Measurements from ENCODE around the gene CNTN4. TPM values are rescaled to one million over a fixed set of nuclear protein-coding genes. Genes with fewer than 3 reads are reported as not detected.
A peak's percentile ranks its signal among the peaks of the same experiment; 100 is the strongest.

CNTN4 gene
- polyA plus RNA-seq, 1 donor from 2014 or later = not detected

DNA sequence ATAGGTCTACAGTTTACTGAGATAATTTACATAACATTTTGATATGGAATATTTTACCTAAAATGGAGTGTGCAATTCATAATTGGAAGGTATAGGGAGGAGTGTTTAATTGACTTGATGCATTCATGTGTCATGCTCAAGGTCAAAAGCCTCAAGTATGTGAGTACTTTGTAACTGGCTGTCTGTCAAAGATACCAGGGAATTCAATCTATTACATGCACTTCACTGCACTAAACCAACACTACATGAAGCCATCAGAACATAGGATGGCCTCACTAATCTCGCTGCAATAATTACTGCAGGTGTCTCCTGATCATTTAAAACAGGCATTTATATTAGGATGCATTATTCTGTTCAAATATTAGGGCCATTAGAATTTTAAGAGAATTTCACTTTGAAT is 367.2 kb downstream of the CNTN4 start:
- H3K4me3 Mint-ChIP-seq = no peak overlapping the region
- no peak overlapping the region for H3K27ac Mint-ChIP-seq
- H3K9me3 Mint-ChIP-seq = peaks cover 0 to 4% (median 3%) of the 10 kb centered on the region in 3 donors
- no peaks in the 10 kb centered on the region for H3K36me3 Mint-ChIP-seq
- H3K27me3 Mint-ChIP-seq = no peaks in the 10 kb centered on the region
- H3K4me1 Mint-ChIP-seq = no peaks in the 10 kb centered on the region

DNA sequence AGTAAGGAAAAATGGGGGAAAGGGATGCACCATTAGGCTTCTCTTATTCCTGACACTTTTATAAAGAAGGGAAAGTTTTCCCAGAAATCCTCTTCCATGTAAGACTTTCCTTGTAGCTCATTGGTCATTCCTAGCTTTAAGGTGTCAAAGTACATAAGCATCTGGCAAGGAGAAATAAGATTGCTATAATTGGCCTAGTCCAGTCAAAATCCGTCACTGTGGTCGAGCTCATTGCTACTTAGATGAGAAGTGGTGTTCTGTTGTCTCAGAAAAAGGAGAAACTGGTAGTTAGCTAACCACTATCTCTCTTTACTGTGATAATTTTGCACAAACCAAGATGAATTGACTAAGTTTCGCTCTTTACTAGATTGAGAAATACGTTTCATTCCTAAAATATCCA is 370.1 kb downstream of the CNTN4 start:
- peaks cover 0 to 4% (median 3%) of the 10 kb centered on the region in 3 donors for H3K9me3 Mint-ChIP-seq
- H3K4me3 Mint-ChIP-seq = no peak overlapping the region
- H3K27me3 Mint-ChIP-seq = no peaks in the 10 kb centered on the region
- no peaks in the 10 kb centered on the region for H3K36me3 Mint-ChIP-seq
- no peaks in the 10 kb centered on the region for H3K4me1 Mint-ChIP-seq
- H3K27ac Mint-ChIP-seq = no peak overlapping the region

DNA sequence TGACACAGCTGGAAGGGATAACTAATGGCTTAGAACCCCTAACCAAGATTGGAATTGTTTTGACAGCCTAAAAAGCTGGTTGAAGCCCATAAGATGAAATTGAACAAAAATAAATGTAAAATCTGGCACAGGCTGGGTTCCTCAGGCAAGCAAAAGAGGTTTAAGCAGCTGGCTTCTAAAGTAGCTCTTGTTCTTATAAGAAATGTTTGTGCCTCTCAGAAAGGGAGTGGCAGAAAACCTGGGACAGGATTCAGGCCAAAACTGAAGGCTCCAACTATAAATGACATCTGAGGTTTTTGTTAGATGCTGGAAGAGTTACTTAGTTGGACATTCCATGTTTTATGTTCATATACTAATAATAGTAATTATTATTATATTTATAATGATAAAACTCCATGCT is 378.3 kb downstream of the CNTN4 start:
- Mint-ChIP-seq H3K4me1 (no peaks in the 10 kb centered on the region), H3K27ac (no peak overlapping the region)

DNA sequence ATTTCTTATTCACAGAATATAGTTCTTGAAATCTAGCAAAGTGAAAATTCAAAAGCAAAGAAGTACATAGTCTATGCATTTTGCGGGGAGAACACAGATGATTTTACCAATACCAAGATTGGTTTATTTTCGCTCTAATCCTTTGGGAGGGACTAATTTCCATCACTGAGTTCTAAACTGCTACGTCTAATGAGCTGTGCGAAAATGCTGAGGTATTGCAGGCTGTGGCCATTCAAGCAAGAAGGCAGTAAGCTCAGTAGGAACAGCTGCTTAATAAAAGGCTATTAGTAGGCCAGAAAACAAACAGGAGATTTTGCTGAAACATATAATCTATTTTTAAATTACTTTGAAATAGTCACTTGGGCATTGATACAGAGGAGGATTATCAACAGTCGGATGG is 379.0 kb downstream of the CNTN4 start:
- Mint-ChIP-seq H3K27ac (peak overlapping the region in 1 of 3 donors; percentile 40), H3K4me3 (no peak overlapping the region), H3K36me3 (no peaks in the 10 kb centered on the region), H3K9me3 (peaks cover 0 to 3% (median 2%) of the 10 kb centered on the region in 3 donors), H3K27me3 (peaks cover 2% of the 10 kb centered on the region), H3K4me1 (no peaks in the 10 kb centered on the region)

More for the DNA sequence above, 378.3 kb downstream of the CNTN4 start:
- Mint-ChIP-seq H3K9me3 (peaks cover 0 to 3% (median 2%) of the 10 kb centered on the region in 3 donors), H3K36me3 (no peaks in the 10 kb centered on the region), H3K4me3 (no peak overlapping the region), H3K27me3 (peaks cover 2% of the 10 kb centered on the region)

DNA sequence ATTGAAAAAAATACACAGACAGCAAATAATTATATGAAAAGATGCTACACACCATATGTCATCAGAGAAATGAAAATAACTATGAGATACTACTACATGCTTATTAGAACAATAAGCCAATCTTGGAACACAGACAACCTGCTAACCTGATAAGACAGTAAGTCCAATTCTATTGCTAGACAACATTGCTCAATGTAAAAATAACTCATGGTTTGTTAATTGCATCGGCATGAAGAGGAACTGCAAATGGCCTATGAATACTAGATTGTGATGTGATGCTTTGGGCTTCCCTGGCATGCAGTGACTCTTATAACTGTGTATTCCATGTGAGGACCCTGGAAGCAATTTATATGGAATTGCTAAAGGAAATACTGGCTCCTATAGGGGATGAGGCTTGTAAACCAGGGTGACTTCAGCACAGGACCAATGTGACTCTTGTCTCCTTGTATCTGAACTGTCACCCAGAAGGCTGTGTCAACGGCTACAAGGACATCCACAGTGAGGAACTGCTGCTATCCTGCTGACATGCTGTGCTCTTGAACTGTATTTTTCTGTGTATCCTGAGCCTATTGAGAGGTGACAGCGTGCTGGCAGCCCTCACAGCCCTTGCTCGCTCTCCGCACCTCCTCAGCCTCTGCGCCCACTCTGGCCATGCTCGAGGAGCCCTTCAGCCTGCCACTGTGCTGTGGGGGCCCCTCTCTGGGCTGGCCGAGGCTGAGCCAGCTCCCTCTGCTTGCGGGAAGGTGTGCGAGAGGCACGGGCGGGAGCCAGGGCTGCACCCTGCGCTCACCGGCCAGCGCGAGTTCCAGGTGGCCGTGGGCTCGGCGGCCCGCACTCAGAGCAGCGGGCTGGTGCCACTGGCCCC is 385.7 kb downstream of the CNTN4 start:
- Mint-ChIP-seq H3K27me3 (peaks cover 1% of the 10 kb centered on the region), H3K9me3 (peaks cover 3 to 4% (median 4%) of the 10 kb centered on the region in 3 donors), H3K27ac (no peak overlapping the region), H3K36me3 (no peaks in the 10 kb centered on the region), H3K4me1 (no peaks in the 10 kb centered on the region), H3K4me3 (no peak overlapping the region)

DNA sequence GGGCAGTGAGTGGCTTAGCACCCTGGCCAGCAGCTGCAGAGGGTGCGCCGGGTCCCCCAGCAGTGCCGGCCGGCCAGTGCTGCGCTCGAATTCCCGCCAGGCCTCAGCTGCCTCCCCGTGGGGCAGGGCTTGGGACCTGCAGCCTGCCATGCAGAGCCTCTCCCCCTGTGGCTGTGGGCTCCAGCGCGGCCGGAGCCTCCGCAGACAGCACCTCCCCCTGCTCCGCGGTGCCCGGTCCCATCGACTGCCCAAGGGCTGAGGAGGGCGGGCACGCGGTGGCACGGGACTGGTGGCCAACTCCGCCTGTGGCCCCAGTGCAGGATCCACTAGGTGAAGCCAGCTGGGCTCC is 386.3 kb downstream of the CNTN4 start:
- no peaks in the 10 kb centered on the region for H3K4me1 Mint-ChIP-seq

DNA sequence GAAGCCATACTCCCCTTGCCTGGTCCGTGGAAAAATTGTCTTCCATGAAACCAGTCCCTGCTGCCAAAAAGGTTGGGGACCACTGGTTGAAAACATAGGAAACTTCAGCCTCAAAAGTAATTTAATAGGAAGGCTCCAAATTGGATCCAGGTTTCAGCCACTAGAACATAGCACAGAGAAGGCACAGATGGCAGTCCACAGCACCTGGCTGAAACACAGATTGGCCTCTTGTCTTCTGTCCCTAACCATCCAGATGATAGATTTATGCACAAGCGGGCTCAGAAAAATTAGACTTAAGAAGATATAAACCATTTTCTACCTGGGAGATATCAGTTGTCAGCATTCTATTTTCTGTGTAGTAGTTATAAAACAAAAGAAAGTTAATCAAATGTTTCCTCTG is 397.1 kb downstream of the CNTN4 start:
- Mint-ChIP-seq H3K4me1 (no peaks in the 10 kb centered on the region), H3K27me3 (no peaks in the 10 kb centered on the region)

More for the DNA sequence above, 386.3 kb downstream of the CNTN4 start:
- H3K4me3 Mint-ChIP-seq = no peak overlapping the region
- H3K27me3 Mint-ChIP-seq = peaks cover 1% of the 10 kb centered on the region
- H3K9me3 Mint-ChIP-seq = peaks cover 3 to 4% (median 4%) of the 10 kb centered on the region in 3 donors
- no peaks in the 10 kb centered on the region for H3K36me3 Mint-ChIP-seq
- no peak overlapping the region for H3K27ac Mint-ChIP-seq

DNA sequence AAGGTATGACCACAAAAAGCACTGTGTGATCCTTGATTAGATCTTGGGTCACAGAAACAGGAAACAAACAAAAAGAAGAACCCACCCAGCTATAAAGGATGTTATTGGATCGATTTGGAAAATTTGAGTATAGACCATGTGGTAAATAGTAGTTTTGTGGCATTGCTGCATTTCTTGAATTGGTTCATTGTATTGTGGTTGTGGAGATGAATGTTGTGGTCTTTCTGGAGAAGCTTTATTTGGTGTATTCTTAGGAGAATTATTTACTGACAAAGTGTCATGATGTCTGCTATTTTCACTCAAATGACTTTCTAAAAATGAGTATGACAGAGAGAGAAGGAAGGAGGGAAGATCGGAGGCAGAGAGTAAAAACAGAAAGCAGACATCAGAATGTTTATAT is 406.2 kb downstream of the CNTN4 start:
- Mint-ChIP-seq H3K27me3 (peaks cover 3% of the 10 kb centered on the region), H3K27ac (no peak overlapping the region), H3K36me3 (no peaks in the 10 kb centered on the region), H3K4me1 (no peaks in the 10 kb centered on the region), H3K9me3 (peaks cover 0 to 4% (median 2%) of the 10 kb centered on the region in 3 donors), H3K4me3 (no peak overlapping the region)

More for the DNA sequence above, 397.1 kb downstream of the CNTN4 start:
- Mint-ChIP-seq H3K27ac (no peak overlapping the region), H3K4me3 (no peak overlapping the region), H3K36me3 (no peaks in the 10 kb centered on the region), H3K9me3 (no peaks in the 10 kb centered on the region)

DNA sequence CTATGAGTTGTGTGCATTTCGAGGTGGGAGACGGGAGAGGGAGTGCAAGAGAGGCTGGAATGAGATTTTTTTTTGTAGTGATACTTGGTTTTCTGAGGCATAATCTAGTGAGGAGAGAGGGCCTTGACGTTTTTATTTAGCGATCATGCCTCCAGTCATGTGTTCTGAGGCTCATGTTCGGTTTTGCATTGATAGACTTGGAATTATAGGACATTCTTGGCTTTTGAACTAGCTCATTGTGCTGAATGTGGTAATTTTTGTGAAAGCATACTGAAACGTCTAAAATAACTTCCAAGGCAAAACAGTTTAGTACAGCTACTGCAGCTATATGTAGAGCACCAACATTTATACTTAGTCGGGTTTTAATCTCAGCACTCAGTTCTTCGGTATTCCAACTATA is 408.1 kb downstream of the CNTN4 start:
- Mint-ChIP-seq H3K27me3 (peaks cover 3% of the 10 kb centered on the region), H3K4me3 (no peak overlapping the region), H3K9me3 (peaks cover 0 to 4% (median 2%) of the 10 kb centered on the region in 3 donors), H3K27ac (no peak overlapping the region), H3K36me3 (no peaks in the 10 kb centered on the region), H3K4me1 (no peaks in the 10 kb centered on the region)

DNA sequence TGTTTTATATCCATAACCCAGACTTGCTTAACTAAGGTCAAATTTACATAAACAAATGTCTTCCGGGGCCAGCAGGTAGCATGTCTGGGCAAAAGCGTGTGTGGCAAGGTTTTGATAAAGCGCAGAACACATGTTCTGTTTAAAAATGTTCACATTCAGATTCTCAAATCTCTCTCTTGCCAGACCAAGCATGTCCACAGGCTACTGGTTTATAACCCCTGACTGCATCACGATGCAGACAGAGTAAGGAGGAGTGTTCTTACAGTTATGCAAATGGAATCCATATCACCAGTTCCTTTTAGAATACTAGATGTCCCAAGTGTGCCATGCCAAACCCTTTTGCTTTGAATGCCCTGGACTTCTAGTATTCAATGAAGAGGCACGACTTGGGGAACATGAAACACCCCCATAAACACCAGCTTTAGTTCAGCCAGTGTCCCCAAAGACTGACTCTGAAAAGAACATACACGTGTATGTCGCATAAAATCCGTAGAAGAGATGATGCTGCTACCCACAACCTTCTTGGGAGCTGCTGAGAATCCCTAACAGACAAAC is 412.0 kb downstream of the CNTN4 start:
- H3K27me3 Mint-ChIP-seq = peaks cover 2% of the 10 kb centered on the region
- no peaks in the 10 kb centered on the region for H3K4me1 Mint-ChIP-seq
- no peak overlapping the region for H3K4me3 Mint-ChIP-seq
- H3K36me3 Mint-ChIP-seq = no peaks in the 10 kb centered on the region
- H3K9me3 Mint-ChIP-seq = peaks cover 0 to 4% (median 1%) of the 10 kb centered on the region in 3 donors
- no peak overlapping the region for H3K27ac Mint-ChIP-seq

DNA sequence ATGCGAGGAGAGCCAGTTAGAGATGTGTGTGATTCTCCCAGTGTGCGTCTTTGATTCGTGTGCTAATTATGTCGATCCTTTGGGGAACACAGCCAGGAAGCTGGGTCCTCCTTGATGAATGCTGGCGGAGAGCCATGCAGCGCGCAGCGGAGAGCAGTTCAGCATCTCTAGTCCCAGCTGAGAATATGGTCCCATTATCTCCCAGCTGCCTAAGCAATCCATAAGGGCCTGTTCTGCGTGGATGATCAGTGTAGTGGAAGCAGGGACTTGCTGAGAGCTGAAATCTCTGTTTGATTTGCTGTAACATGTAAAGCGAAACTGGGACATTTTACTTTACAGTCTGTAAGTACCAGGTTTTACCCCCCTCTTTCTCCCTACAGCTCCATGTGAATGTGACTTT is 412.7 kb downstream of the CNTN4 start:
- Mint-ChIP-seq H3K4me3 (no peak overlapping the region), H3K36me3 (no peaks in the 10 kb centered on the region), H3K4me1 (no peaks in the 10 kb centered on the region), H3K9me3 (peaks cover 0 to 4% (median 1%) of the 10 kb centered on the region in 3 donors), H3K27me3 (peaks cover 2% of the 10 kb centered on the region), H3K27ac (no peak overlapping the region)

DNA sequence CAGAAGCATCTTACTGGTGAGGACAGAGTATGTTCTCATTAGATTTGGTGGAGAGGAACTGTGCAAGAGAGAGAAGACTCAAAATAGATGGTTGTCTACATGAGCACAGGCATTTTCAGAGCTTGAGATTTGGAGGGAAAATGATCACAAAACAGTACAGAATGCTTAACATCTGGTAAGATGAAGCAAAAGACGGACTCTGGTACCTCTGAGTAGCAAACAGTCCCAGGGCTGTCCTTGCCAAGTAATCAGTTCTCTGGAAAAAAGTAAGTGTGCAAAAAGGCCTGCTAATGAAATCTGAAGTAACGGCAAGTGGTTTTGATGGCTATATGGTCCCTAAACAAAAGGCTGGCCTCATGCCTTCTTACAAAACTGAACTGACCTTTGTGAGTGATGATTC is 414.2 kb downstream of the CNTN4 start:
- no peaks in the 10 kb centered on the region for H3K4me1 Mint-ChIP-seq
- peaks cover 0 to 1% (median 0%) of the 10 kb centered on the region in 3 donors for H3K9me3 Mint-ChIP-seq
- H3K36me3 Mint-ChIP-seq = no peaks in the 10 kb centered on the region
- no peak overlapping the region for H3K27ac Mint-ChIP-seq
- no peaks in the 10 kb centered on the region for H3K27me3 Mint-ChIP-seq
- no peak overlapping the region for H3K4me3 Mint-ChIP-seq

DNA sequence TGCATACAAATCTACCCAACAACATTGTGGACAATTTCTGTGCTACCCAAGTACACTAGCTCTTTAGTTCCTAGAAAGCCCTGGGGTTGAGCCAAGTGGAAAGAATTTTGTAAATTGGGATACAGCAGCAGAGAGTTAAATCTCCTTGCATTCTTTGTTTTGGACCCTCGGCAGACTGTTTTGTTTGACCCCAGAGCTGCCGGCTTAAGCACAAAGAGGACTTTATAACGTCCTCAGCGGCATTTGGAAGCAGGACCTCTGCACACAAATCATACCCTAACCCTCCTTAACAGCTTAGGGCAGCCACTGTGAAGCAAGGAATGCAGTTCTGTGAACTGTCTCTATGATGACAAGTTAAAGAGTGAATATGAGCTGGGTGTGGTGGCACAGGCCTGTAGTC is 415.3 kb downstream of the CNTN4 start:
- no peak overlapping the region for H3K27ac Mint-ChIP-seq
- H3K9me3 Mint-ChIP-seq = peaks cover 0 to 1% (median 0%) of the 10 kb centered on the region in 3 donors
- no peaks in the 10 kb centered on the region for H3K4me1 Mint-ChIP-seq
- no peak overlapping the region for H3K4me3 Mint-ChIP-seq
- no peaks in the 10 kb centered on the region for H3K27me3 Mint-ChIP-seq
- H3K36me3 Mint-ChIP-seq = no peaks in the 10 kb centered on the region

DNA sequence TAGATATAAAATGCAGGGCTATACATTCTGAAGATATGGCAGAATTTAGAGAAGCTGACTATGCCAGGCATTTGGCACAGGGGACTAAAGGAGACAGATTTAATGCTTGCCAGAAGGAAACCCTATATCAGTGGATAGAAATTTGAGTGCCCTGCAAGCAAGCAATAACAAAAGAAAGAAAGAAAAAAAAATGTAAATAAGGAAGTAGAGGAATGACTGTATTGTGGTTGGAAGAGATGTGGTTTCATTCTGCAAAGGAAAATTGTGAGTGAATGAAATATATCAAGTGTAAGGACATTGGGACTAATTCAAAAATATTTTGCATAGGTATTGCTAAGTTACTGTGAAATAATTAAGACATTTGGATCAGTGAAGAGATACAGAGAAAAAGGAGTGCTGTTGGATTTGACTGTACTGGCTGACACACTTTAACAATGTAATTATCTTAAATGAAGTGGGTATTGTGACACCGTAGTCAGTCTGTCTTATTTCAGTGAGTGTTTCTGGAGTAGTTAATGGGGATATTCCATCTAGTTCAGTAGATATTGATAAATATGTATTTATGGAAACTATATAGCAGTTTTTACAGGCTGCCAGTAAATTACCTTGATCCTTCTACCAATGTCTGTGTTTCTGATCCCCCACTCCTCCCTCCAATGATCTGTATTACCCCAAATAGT is 418.2 kb downstream of the CNTN4 start:
- no peak overlapping the region for H3K27ac Mint-ChIP-seq
- H3K9me3 Mint-ChIP-seq = peaks cover 0 to 1% (median 0%) of the 10 kb centered on the region in 3 donors
- no peaks in the 10 kb centered on the region for H3K36me3 Mint-ChIP-seq
- H3K4me3 Mint-ChIP-seq = no peak overlapping the region
- H3K27me3 Mint-ChIP-seq = no peaks in the 10 kb centered on the region
- no peaks in the 10 kb centered on the region for H3K4me1 Mint-ChIP-seq

DNA sequence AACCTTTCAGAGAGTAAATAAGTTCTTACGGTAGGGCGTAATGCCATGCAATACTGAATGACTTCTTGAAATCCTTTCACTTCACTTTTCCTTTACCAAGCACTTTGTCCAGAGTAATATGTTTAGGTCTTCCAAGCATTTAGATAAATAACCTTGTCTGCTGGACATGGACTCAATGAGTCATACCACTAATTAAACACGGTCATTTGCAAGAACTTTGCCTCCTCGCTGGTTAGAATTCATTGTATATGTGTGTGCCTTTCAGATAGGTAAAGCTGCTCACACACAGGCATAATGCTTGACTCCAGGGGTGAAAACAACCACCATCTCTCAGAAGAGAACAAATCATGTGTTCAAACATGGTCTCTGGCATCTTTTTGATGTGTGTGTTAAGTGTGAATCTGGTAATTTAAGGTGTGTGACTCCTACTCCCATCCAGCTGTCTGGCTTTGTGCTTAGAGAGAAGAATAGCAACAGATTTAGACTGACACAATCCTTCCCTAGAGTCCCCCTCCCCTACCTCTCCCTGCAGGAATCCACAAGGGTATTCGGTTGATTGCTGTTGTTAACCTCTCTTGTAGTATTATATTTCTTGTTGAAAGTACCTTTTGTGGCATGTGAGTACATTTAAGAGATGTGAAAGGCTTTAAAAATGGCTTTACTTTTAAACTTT is 419.0 kb downstream of the CNTN4 start:
- Mint-ChIP-seq H3K36me3 (no peaks in the 10 kb centered on the region), H3K27ac (no peak overlapping the region), H3K4me3 (no peak overlapping the region), H3K27me3 (no peaks in the 10 kb centered on the region), H3K9me3 (peaks cover 0 to 1% (median 0%) of the 10 kb centered on the region in 3 donors), H3K4me1 (no peaks in the 10 kb centered on the region)
